Measurements from ENCODE around the gene KAZN.

The KAZN gene

DNA sequence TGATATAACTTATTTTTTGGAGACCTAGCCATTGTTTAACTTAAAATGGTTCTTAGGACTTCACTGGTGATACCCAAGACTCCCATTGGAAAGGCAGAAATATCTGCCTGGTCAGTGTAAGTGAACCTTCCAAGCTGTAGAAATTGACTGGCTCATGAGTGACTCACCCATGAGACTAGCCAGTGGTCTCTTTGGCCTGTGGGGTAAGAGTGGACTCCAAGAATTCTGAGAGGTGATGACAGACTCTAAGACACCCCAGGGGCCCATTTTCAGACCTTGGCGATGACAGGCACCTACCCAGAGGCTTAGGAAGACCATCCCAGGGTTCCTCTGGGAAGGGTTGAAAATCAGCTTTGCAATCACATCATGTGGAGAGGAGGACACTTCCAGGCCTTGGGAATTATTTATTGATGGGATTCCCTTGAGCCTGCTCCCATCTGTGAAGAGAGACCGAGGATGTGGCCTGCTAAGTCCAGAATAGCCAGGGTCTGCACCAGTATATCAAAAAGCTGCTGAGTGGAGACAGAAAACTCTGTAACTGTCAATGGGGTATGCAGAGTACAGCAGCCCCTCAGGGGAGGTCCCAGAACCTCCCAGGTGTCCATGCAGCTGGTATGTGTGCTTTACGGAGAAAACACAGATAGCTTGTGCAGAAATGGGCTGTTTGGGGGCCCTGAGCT is 78.9 kb downstream of the KAZN start:
- no peak for DNase-seq
- ATAC-seq: no peak

- DNase-seq: no peak
- ATAC-seq: no peak
Observed at GRCh38 chr1:14678011-14678638, 79.6 kb downstream of the KAZN start.

DNA sequence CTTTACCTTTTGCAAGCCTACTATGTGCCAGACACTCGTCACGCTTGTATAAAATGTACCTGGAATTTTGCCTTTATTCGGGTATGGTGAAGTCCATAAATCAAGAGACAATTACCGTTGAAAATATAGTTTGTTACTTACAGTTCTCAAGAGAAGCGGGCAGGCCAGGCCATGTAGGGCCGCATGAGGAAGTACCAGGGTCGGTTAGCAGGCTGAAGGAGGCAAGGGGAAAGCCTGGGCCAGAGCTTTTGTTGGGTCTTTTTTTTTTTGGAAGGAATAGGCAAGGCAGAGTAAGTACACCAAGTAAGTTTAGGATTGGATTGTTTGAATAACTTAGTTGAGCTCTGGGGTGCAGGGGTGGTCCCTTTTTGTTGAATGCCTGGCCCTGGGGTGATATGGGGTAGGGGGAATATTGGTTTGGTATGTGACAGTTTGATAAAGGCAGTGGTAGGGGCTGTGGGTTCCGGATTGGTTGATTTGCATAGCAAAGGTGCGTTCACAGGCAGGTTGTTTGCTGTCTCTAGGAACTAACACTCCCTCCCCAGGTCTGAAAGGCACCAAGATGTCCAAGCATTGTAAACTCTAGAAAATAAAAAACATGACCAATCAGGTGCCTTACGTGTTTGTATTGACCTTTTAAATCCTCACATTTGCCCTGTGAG is 80.7 kb downstream of the KAZN start:
- DNase-seq (no peak), ATAC-seq (no peak)

DNA sequence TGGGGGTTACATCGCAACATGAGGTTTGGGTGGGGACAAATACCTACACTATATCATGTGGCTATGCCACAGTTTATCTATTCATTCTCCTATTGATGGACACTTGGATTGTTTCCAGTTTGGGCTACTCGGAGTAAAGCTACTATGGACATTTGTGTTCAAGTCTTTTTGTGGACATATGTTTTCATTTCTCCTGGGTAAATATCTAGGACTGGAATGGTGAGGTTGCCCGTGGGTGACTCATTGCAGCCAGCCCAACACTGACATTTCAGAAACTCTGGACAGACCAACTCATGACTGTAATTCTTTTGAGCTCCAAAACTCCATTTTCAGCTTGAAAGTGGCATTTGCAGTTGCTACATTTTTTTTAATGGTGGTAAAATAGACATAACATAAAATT is 82.7 kb downstream of the KAZN start:
- ATAC-seq (no peak), DNase-seq (no peak)

- DNase-seq: no peak
- ATAC-seq: no peak
Observed at GRCh38 chr1:14682941-14683621, 84.6 kb downstream of the KAZN start.

GRCh38 chr1:14685078-14685477 is 86.6 kb downstream of the KAZN start:
- no peak for DNase-seq
- ATAC-seq: no peak

DNA sequence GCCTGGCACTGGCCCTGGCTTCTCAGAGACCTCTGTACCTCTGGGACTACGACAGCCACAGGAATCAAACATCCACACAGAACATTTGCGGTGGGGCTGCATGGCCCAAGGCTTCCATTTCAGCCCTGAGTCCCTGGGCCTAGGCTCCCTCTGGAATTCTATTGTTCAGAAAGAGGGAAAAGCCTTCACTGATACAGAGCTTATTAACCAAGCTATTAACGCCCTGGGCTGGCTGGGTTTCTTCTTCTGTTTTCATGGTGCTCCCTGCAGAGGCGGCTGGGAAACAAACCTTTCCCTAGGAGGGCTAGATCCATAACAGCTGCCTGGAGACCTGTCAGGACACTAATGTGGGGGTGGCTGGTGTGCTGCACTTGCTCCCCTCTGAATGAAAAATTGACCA is 88.2 kb downstream of the KAZN start:
- ATAC-seq (no peak), DNase-seq (no peak)

GRCh38 chr1:14687147-14687546 is 88.7 kb downstream of the KAZN start:
- no peak for DNase-seq
- no peak for ATAC-seq

- ATAC-seq (no peak), DNase-seq (no peak)
Observed at GRCh38 chr1:14689996-14690615, 91.6 kb downstream of the KAZN start.

DNA sequence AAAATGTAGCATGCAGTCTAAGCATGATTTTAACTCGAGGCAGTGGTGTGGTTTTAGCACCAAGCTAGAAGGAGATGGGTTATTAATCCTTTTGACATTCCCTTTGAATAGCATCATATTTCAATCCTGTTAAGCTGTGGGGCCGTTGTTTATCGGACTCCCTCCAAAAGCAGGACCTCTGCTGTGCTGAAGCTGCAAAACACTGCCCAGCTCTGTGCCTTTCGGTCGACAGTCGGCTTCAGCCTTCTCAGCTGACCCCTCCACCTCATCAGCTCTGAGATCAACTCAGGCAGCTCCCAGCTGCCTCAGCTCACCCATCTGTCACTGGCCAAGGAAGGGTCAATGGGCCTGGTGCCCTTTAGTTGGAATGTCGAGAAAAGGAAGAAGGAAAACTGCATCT is 95.5 kb downstream of the KAZN start:
- DNase-seq (no peak), ATAC-seq (no peak)

GRCh38 chr1:14694589-14694988 is 96.1 kb downstream of the KAZN start:
- ATAC-seq (no peak), DNase-seq (no peak)

DNA sequence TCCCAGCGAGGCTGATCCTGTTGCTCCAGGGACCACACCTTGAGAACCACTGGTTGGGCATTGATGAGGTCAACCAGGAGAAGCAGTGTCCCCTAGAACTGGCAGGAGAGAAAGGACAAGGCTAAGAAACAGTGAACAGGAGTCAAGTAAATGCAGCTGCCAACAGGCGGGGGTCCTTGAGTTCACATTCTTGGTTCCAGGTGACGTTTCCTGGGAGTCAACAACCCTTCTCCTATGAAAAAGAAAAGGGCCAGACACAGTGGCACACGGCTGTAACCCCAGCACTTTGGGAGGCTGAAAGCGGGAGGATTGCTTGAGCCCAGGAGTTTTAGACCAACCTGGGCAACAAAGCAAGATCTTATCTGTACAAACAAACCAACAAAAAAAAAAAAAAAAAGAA is 98.3 kb downstream of the KAZN start:
- ATAC-seq (no peak), DNase-seq (no peak)

- ATAC-seq: no peak
- DNase-seq: no peak
Observed at GRCh38 chr1:14697353-14697752, 98.9 kb downstream of the KAZN start.

- ATAC-seq (no peak), DNase-seq (no peak)
Observed at GRCh38 chr1:14698314-14698713, 99.8 kb downstream of the KAZN start.

DNA sequence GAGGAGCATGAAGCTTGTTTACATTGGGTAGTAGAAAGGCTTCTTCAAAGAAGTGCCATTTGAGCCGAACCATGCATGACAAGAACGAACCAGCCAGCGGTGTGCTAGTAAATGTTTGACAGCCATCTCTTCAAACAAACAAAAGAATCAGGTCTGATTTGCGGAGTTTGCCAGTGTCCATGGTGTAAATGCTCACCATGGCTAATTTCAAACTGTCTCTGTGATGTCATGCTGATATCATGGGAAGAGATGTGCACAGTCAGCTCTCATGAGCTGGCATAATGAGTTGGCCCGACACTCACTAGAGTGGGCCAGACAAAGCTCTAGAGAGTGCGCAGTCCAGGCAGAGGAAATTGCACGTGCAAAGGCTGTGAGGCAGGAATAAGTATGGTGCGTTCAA is 101.1 kb downstream of the KAZN start:
- ATAC-seq: no peak
- DNase-seq: no peak

DNA sequence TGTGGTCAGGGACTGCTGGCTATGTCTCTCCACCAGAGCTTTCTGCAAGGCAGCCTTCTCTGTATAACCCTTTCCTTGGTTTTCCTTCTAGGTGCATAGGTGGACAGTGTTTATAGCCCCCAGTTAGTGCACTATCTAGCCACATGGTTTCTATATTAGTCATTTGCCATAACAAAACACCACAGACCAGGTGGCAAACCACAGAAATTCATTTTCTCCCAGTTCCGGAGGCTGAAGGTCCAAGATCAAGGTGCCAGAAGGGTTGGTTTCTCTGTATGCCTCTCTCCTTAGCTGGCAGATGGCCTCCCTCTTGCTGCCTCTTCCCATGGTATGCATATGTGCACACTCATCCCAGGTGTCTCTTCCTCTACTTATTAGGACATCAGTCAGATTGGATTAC is 106.4 kb downstream of the KAZN start:
- ATAC-seq: no peak
- DNase-seq: no peak

GRCh38 chr1:14705824-14706223 is 107.3 kb downstream of the KAZN start:
- DNase-seq (no peak), ATAC-seq (no peak)

DNA sequence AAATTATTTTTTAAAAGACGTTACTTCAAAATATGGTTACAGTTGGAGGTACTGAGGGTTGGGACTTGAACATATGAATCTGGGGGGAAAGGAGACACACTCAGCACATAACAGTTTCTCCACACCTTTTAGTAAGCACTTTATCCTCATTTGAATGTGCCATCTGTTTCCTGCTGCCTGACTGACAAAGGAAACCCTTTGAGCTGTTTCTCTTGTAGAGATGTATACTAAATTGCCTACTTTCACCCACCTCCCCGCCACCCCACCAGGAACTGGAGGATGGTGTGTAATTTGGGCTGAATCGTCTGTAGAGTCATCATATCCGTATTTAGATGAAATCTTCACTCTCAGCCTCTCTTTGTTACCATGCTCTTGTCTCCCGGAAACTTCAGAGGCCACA is 108.1 kb downstream of the KAZN start:
- DNase-seq: no peak
- no peak for ATAC-seq

GRCh38 chr1:14707531-14708445 is 109.3 kb downstream of the KAZN start:
- no peak for DNase-seq
- no peak for ATAC-seq

DNA sequence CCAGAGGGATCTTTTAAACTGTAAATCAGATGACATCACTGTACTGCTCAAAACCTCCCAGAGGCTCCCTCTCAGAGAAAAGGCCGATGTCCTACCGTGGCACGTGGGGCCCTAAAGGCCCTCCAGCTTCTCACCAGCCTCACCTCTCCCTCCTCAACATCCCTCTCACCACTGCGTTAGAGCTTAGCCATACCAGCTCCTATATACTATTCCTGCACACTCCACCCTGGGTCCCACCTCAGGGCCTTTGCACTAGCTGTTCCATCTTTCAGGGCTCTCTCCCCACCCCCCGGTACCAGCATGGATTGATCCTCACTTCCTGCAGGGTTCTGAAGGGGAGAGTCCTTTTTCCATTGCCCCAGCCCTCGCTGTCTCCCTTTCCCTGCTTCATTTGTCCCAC is 111.8 kb downstream of the KAZN start:
- ATAC-seq: no peak
- no peak for DNase-seq

DNA sequence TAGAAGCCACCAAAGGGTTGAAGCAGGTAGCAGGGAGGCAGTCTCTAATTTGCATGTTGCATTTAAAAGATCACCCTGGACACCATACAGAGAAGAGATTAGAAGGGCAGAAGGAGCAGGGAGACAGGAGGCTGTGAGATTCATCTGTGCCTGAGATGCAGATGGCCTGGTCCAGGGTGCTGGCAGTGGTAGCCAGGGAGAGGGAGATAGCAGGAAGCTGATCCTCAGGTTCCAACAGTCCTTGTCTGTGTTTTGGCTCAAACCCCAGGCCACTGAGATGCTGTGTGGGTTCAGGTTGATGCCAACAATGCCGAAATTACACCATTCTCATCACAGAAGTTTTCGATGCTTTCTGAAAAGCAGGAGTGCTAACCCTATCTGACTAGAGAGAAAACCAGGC is 113.7 kb downstream of the KAZN start:
- no peak for ATAC-seq
- no peak for DNase-seq

DNA sequence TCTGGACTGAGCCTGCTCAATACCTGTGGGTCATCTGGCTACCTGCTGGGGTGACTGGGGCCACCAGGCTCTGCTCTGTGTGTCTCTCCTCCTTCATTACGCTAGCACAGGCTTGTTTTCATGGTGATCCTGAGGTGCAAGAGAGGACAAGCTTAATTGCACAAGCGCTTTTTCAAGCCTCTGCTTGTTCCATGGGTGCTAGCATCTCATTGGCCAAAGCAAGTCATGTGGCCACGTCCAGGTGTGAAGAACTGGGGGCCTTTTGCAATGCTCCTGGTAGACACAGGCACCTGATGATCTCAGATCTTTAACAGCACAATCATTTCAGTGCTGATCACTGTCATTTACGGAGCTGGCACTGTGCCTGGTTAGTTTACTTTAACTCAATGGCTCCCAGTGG is 114.6 kb downstream of the KAZN start:
- ATAC-seq (no peak), DNase-seq (no peak)
